ENCODE data around the gene MLXIP.

The MLXIP gene

DNA sequence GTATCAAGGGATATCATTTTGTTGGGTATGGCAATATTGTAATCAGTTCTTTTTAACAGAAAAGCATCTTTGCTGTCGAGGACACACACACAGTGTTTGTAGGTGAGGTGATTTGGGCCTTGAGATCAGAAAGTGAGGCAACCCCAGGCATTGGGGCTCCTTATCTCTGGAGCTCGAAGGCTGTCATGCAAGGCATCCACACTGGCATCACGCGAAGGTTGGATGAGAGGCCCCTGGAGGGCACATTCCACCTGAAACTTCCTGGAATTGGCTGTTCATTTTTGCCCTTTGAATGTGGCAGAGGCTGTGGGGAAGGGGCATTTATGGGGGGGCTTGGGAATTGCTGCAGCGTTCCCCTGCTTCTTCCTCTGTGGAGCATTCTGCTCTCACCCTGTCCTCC, 49.9 kb downstream of the MLXIP start:
- Histone ChIP-seq H3K79me2 (ENCODE audit: insufficient read depth, low read length) (peaks cover 20% of the 10 kb centered on the region), H3K4me1 (ENCODE audit: insufficient read depth, low read length, poor library complexity, severe bottlenecking) (no peaks in the 10 kb centered on the region), H3K9me2 (replicated peaks; ENCODE audit: low read depth, low read length) (no peaks in the 10 kb centered on the region), H3K4me2 (ENCODE audit: low read depth, low read length, poor library complexity, severe bottlenecking) (no peak overlapping the region), H3K27me3 (ENCODE audit: insufficient read depth, low read length, poor library complexity, severe bottlenecking) (no peaks in the 10 kb centered on the region), H3K9me3 (ENCODE audit: insufficient read depth, low read depth, low read length) (no peaks in the 10 kb centered on the region), H4K20me1 (ENCODE audit: insufficient read depth, low read length, poor library complexity, severe bottlenecking) (peaks cover 2% of the 10 kb centered on the region), H2AFZ (ENCODE audit: low read length) (no peak overlapping the region), H3K9ac (ENCODE audit: low read depth, low read length, poor library complexity, severe bottlenecking) (no peak overlapping the region), H3K4me3 (ENCODE audit: low read length, poor library complexity, severe bottlenecking) (no peak overlapping the region), H3F3A (ENCODE audit: low read depth) (no peaks in the 10 kb centered on the region), H3K36me3 (ENCODE audit: insufficient read depth, low read length) (peaks cover 61% of the 10 kb centered on the region; the same call in 1 of the 2 replicates)
- TF ChIP-seq EZH2phosphoT487 (IDR thresholded peaks at IDR 0.05; ENCODE audit: borderline replicate concordance): no peak
- TF ChIP-seq, protein P1, sequence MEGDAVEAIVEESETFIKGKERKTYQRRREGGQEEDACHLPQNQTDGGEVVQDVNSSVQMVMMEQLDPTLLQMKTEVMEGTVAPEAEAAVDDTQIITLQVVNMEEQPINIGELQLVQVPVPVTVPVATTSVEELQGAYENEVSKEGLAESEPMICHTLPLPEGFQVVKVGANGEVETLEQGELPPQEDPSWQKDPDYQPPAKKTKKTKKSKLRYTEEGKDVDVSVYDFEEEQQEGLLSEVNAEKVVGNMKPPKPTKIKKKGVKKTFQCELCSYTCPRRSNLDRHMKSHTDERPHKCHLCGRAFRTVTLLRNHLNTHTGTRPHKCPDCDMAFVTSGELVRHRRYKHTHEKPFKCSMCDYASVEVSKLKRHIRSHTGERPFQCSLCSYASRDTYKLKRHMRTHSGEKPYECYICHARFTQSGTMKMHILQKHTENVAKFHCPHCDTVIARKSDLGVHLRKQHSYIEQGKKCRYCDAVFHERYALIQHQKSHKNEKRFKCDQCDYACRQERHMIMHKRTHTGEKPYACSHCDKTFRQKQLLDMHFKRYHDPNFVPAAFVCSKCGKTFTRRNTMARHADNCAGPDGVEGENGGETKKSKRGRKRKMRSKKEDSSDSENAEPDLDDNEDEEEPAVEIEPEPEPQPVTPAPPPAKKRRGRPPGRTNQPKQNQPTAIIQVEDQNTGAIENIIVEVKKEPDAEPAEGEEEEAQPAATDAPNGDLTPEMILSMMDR (conservative IDR thresholded peaks at IDR 0.05; ENCODE audit: low read length): no peak

DNA sequence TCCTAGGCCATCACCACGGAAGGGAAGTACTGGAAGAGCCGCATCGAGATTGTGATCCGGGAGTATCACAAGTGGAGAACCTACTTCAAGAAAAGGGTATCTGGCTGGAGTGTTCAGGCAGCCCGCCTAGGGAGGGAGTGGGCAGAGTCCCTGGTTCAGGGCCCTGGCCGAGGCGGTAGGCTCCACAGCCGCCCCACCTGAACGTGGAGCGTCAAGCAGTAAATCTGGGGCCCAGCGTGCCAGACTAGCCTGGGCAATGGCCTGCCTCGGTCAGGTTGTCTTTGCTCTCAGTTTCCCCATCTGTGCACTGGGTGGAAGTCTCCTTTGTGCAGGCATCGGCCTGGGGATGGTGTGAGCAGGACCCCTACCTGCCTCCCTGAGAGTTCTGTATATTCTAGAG, 50.6 kb downstream of the MLXIP start:
- TF ChIP-seq EZH2phosphoT487 (IDR thresholded peaks at IDR 0.05; ENCODE audit: borderline replicate concordance): no peak
- TF ChIP-seq, protein P1 (conservative IDR thresholded peaks at IDR 0.05; ENCODE audit: low read length): no peak
- Histone ChIP-seq H3K36me3 (ENCODE audit: insufficient read depth, low read length) (peaks cover 68% of the 10 kb centered on the region; the same call in 1 of the 2 replicates), H3K9ac (ENCODE audit: low read depth, low read length, poor library complexity, severe bottlenecking) (no peak overlapping the region), H3K9me3 (ENCODE audit: insufficient read depth, low read depth, low read length) (no peaks in the 10 kb centered on the region), H3K4me2 (ENCODE audit: low read depth, low read length, poor library complexity, severe bottlenecking) (no peak overlapping the region), H3F3A (ENCODE audit: low read depth) (no peaks in the 10 kb centered on the region), H2AFZ (ENCODE audit: low read length) (no peak overlapping the region), H3K4me3 (ENCODE audit: low read length, poor library complexity, severe bottlenecking) (no peak overlapping the region), H3K79me2 (ENCODE audit: insufficient read depth, low read length) (peaks cover 15% of the 10 kb centered on the region; the same call in 1 of the 2 replicates), H4K20me1 (ENCODE audit: insufficient read depth, low read length, poor library complexity, severe bottlenecking) (peaks cover 2% of the 10 kb centered on the region), H3K4me1 (ENCODE audit: insufficient read depth, low read length, poor library complexity, severe bottlenecking) (no peaks in the 10 kb centered on the region), H3K9me2 (replicated peaks; ENCODE audit: low read depth, low read length) (no peaks in the 10 kb centered on the region), H3K27me3 (ENCODE audit: insufficient read depth, low read length, poor library complexity, severe bottlenecking) (no peaks in the 10 kb centered on the region)

DNA sequence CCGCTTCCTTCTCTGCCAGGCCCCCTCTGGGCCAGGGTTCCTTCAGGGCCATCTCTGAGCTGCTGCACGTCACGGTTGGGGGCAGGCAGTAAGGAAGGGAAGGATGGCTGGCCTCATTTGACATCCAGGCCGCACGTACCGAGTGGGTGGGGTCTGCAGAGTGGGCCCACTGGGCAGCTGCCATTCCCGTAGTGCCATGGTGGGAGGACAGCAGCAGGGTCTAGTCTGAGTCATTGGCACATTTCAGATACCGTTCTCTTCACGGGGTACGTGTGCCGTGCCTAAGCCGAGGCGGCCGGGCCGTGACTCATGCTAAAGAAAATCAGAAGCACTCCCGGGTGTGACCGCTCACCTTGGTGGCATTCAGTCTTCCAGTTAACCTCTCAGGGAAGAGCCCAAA, 51.6 kb downstream of the MLXIP start:
- H3K4me3 ChIP-seq (ENCODE audit: low read length, poor library complexity, severe bottlenecking): no peak overlapping the region
- peaks cover 2% of the 10 kb centered on the region for H4K20me1 ChIP-seq (ENCODE audit: insufficient read depth, low read length, poor library complexity, severe bottlenecking)
- H3K9me3 ChIP-seq (ENCODE audit: insufficient read depth, low read depth, low read length): no peaks in the 10 kb centered on the region
- TF ChIP-seq, protein P1 (conservative IDR thresholded peaks at IDR 0.05; ENCODE audit: low read length): no peak
- TF ChIP-seq EZH2phosphoT487 (IDR thresholded peaks at IDR 0.05; ENCODE audit: borderline replicate concordance): no peak
- no peaks in the 10 kb centered on the region for H3K27me3 ChIP-seq (ENCODE audit: insufficient read depth, low read length, poor library complexity, severe bottlenecking)
- no peak overlapping the region for H3K9ac ChIP-seq (ENCODE audit: low read depth, low read length, poor library complexity, severe bottlenecking)
- no peaks in the 10 kb centered on the region for H3K9me2 ChIP-seq (replicated peaks; ENCODE audit: low read depth, low read length)
- H3K79me2 ChIP-seq (ENCODE audit: insufficient read depth, low read length): peaks cover 15% of the 10 kb centered on the region; the same call in 1 of the 2 replicates
- no peak overlapping the region for H3K4me2 ChIP-seq (ENCODE audit: low read depth, low read length, poor library complexity, severe bottlenecking)
- H3K4me1 ChIP-seq (ENCODE audit: insufficient read depth, low read length, poor library complexity, severe bottlenecking): no peaks in the 10 kb centered on the region
- no peak overlapping the region for H2AFZ ChIP-seq (ENCODE audit: low read length)
- H3F3A ChIP-seq (ENCODE audit: low read depth): no peaks in the 10 kb centered on the region
- peaks cover 73% of the 10 kb centered on the region; the same call in 1 of the 2 replicates for H3K36me3 ChIP-seq (ENCODE audit: insufficient read depth, low read length)

Measured in Loucy (cell line).